Calu3 (cell line): Measurements from ENCODE around the gene MNX1. TPM values are rescaled to one million over a fixed set of nuclear protein-coding genes. Genes with fewer than 3 reads are reported as not detected.

Experiments used
- BruUV-seq: library from RNA; stranded (reverse); fragments of 400-500 nt; replicated peaks from 2 replicates; lab custom pipeline; 2021; lab: Mats Ljungman, UMichigan
- CTCF ChIA-PET: fragments of 300-600 bp; sonication (Branson Sonifier 250); formaldehyde crosslinking; loops from one replicate; lab custom pipeline; 2022; ENCODE audit warnings: antibody characterized with exemption; lab: Charles Lee
- DNase-seq: peaks from one replicate; pipeline ENCODE4 v3.0.0; 2022
- H3K27ac Mint-ChIP-seq: one replicate; pipeline ENCODE4 v1.8.0; 2022; ENCODE audit warnings: mixed read lengths; ENCODE audit not compliant: unreplicated experiment
- H3K27me3 Mint-ChIP-seq: one replicate; pipeline ENCODE4 v1.8.0; 2022; ENCODE audit warnings: mixed read lengths; ENCODE audit not compliant: unreplicated experiment
- H3K36me3 Mint-ChIP-seq: one replicate; pipeline ENCODE4 v1.8.0; 2022; ENCODE audit warnings: mild to moderate bottlenecking, moderate library complexity, mixed read lengths; ENCODE audit not compliant: insufficient read depth, unreplicated experiment
- H3K4me1 Mint-ChIP-seq: one replicate; pipeline ENCODE4 v1.8.0; 2022; ENCODE audit warnings: mild to moderate bottlenecking, low read depth, mixed read lengths; ENCODE audit not compliant: unreplicated experiment
- H3K4me3 Mint-ChIP-seq: one replicate; pipeline ENCODE4 v1.8.0; 2022; ENCODE audit warnings: mild to moderate bottlenecking, low read depth, moderate library complexity, mixed read lengths; ENCODE audit not compliant: unreplicated experiment
- H3K9me3 Mint-ChIP-seq: one replicate; pipeline ENCODE4 v1.8.0; 2022; ENCODE audit warnings: low read depth, mixed read lengths; ENCODE audit not compliant: unreplicated experiment
- intact Hi-C: fragments of 100-400 bp; cut with micrococcal nuclease; formaldehyde crosslinking; loops from one replicate; pipeline ENCODE4 v1.10.0; 2022; ENCODE audit not compliant: unreplicated experiment
- total RNA-seq: library from RNA; stranded (reverse); gene quantifications from 2 replicates; pipeline ENCODE4 v1.2.3, GENCODE V29; 2022
- TF ChIP-seq, protein P1 (sequence below): fragments of 200-600 bp; IDR thresholded peaks from one replicate; pipeline ENCODE4 v1.8.0; 2022; ENCODE audit warnings: antibody characterized with exemption; ENCODE audit not compliant: unreplicated experiment

The MNX1 gene
- total RNA-seq, 1 experiment from 2014 or later, result 28.4 TPM

DNA sequence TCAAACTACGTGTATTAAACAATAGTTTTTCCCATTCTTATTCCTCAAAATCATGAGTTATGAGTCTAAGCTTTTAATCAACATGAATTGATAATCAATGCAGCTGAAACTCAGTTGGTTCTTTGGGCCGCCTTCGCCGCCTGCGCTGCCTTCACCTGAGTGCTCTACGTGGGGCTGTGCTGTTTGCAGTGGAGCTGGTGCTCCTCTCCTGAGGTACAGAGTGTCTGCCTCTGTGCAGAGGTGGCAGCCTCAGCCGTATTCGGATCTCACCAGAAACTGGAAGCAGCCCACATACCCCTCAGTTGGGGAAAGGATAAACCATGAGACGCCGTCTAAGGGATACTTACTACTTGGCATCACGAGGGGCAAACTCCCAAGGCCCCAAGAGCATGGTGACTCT, 45.5 kb downstream of the MNX1 start:
- no peak overlapping the region for H3K27ac Mint-ChIP-seq
- DNase-seq, result no peak
- no peaks in the 10 kb centered on the region for H3K27me3 Mint-ChIP-seq
- H3K9me3 Mint-ChIP-seq, result no peaks in the 10 kb centered on the region
- TF ChIP-seq, protein P1, sequence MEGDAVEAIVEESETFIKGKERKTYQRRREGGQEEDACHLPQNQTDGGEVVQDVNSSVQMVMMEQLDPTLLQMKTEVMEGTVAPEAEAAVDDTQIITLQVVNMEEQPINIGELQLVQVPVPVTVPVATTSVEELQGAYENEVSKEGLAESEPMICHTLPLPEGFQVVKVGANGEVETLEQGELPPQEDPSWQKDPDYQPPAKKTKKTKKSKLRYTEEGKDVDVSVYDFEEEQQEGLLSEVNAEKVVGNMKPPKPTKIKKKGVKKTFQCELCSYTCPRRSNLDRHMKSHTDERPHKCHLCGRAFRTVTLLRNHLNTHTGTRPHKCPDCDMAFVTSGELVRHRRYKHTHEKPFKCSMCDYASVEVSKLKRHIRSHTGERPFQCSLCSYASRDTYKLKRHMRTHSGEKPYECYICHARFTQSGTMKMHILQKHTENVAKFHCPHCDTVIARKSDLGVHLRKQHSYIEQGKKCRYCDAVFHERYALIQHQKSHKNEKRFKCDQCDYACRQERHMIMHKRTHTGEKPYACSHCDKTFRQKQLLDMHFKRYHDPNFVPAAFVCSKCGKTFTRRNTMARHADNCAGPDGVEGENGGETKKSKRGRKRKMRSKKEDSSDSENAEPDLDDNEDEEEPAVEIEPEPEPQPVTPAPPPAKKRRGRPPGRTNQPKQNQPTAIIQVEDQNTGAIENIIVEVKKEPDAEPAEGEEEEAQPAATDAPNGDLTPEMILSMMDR, result no peak
- no peaks in the 10 kb centered on the region for H3K4me1 Mint-ChIP-seq
- intact Hi-C loops, result no loop called here
- CTCF ChIA-PET, result no interaction called here
- no TSS peak for BruUV-seq
- no peak overlapping the region for H3K4me3 Mint-ChIP-seq
- H3K36me3 Mint-ChIP-seq, result peaks cover 60% of the 10 kb centered on the region

DNA sequence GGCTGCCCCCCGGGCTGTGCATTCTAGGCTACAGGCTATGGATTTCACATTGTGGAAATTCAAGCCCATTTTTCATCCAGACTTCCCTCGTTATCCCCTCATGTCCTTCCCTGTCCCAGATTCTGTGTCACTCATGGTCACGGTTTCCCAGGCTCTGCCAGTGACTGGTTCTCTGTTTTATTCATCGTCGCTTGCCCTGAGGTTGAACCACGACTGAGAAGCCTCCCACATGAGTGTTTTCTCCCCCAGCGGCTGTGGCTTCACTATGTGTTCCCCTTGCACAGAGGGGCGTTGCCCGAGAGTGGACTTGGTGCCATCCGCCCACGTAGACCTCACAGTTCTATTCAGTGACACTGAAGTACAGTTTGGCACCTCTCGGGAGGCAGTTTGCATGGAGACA, 47.0 kb downstream of the MNX1 start:
- H3K27ac Mint-ChIP-seq, result no peak overlapping the region
- intact Hi-C loops, result no loop called here
- no peaks in the 10 kb centered on the region for H3K4me1 Mint-ChIP-seq
- H3K4me3 Mint-ChIP-seq, result no peak overlapping the region
- no TSS peak for BruUV-seq
- H3K36me3 Mint-ChIP-seq, result peaks cover 63% of the 10 kb centered on the region
- CTCF ChIA-PET, result no interaction called here
- no peaks in the 10 kb centered on the region for H3K9me3 Mint-ChIP-seq
- TF ChIP-seq, protein P1, result no peak
- DNase-seq, result no peak
- H3K27me3 Mint-ChIP-seq, result no peaks in the 10 kb centered on the region

DNA sequence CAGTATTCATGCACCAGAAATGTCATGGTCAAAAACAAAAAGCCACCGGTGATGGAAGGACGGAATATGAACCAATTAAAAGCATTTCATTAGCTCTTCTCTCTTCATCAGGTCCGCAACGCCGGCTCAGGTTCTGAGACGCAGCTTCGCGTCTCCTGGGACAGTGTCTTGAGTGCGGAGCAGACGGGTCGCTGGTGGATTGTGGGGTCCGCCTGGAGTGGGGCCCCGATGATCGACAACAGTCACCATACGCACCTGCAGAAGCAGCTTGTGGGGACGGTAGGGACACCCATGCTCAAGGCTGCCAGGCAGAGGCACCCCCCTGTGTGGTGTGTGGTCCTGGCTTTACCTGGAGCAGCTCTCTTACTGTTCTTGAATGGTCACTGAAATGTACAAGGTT, 47.6 kb downstream of the MNX1 start:
- H3K36me3 Mint-ChIP-seq, result peaks cover 69% of the 10 kb centered on the region
- no peak overlapping the region for H3K4me3 Mint-ChIP-seq
- intact Hi-C loops, result no loop called here
- BruUV-seq, result no TSS peak
- CTCF ChIA-PET, result no interaction called here
- H3K9me3 Mint-ChIP-seq, result no peaks in the 10 kb centered on the region
- no peak overlapping the region for H3K27ac Mint-ChIP-seq
- DNase-seq, result no peak
- no peaks in the 10 kb centered on the region for H3K27me3 Mint-ChIP-seq
- H3K4me1 Mint-ChIP-seq, result no peaks in the 10 kb centered on the region
- TF ChIP-seq, protein P1, result no peak

DNA sequence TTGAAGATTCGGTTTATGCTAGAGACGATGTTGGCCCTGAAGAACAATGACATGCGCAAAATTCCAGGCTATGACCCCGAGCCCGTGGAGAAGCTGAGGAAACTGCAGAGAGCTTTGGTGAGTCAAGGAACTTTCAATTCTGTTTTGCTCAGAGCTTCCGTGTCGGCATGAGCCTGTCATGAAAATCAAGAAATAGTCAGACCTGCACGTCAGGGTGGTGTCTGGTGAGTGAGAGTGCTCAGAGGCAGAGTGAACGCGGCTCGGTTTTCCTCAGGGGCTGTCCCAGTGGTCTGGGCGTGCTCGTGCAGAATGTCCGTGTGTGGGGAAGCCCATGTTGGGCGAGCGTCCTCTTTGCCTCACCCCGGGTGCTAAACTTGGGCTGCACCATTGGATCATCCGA, 48.3 kb downstream of the MNX1 start:
- CTCF ChIA-PET, result no interaction called here
- Mint-ChIP-seq H3K27ac (no peak overlapping the region), H3K4me1 (no peaks in the 10 kb centered on the region), H3K4me3 (no peak overlapping the region), H3K9me3 (no peaks in the 10 kb centered on the region), H3K27me3 (no peaks in the 10 kb centered on the region), H3K36me3 (peaks cover 67% of the 10 kb centered on the region)
- BruUV-seq, result no TSS peak
- no peak for DNase-seq
- intact Hi-C loops, result no loop called here
- TF ChIP-seq, protein P1, result no peak
